Measurements from ENCODE around the gene CIP2A. TPM values are rescaled to one million over a fixed set of nuclear protein-coding genes. Genes with fewer than 3 reads are reported as not detected.

The CIP2A gene
- total RNA-seq, 1 donor from 2014 or later, result 6.9 TPM

- Histone ChIP-seq H3K27me3 (no peaks in the 10 kb centered on the region), H3K9me3 (no peaks in the 10 kb centered on the region), H3K27ac (no peak overlapping the region), H3K36me3 (no peaks in the 10 kb centered on the region), H3K4me3 (no peak overlapping the region), H3K4me1 (no peaks in the 10 kb centered on the region)
- DNase-seq (ENCODE audit: extremely low spot score in 2 of 2), result no peak
- TF ChIP-seq POLR2A (IDR thresholded peaks at IDR 0.05), result no peak
- TF ChIP-seq, protein P1, sequence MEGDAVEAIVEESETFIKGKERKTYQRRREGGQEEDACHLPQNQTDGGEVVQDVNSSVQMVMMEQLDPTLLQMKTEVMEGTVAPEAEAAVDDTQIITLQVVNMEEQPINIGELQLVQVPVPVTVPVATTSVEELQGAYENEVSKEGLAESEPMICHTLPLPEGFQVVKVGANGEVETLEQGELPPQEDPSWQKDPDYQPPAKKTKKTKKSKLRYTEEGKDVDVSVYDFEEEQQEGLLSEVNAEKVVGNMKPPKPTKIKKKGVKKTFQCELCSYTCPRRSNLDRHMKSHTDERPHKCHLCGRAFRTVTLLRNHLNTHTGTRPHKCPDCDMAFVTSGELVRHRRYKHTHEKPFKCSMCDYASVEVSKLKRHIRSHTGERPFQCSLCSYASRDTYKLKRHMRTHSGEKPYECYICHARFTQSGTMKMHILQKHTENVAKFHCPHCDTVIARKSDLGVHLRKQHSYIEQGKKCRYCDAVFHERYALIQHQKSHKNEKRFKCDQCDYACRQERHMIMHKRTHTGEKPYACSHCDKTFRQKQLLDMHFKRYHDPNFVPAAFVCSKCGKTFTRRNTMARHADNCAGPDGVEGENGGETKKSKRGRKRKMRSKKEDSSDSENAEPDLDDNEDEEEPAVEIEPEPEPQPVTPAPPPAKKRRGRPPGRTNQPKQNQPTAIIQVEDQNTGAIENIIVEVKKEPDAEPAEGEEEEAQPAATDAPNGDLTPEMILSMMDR (IDR thresholded peaks at IDR 0.05), result no peak
- TF ChIP-seq POLR2AphosphoS5 (IDR thresholded peaks at IDR 0.05; ENCODE audit: insufficient read depth in 1 of 2, low read depth in 1 of 2), result no peak
- intact Hi-C loops (cut with DNase I), result no loop called here
Measured at GRCh38 chr3:108538083-108538482, 51.2 kb downstream of the CIP2A start.

DNA sequence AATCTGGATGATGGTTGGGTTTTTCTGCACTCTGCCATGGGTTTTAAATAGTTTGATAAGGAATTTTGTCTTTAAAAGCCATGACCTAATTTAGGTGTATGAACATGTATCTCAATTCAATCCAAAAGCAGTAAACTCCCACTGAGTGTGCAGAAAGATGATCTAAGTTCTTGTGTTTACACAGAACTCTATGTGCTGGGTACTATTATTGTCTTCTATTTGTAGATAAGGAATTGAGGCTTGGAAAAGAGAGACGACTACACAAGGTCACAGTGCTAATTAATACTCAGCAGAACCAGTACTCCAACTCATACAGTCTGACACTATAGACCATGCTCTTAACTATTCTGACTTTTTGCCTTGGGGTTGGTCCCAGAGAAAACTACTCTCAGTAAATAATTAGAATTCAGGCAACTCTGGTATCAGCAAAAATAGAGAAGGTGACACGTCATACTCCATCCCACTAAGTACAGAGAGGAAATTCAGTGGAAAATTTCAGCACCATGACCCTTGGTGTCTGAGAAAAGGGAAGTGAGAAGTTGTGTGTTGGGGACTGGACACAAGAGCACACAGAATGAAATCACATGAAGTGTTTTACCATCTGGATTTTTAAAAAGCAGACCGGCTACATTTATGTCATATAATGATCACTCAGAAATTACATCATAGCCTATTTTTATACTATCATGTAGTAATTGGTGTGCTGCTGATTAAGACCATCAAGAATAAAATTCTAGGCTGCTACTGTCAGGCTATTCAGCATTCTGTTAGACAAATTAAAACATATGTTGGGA lies 60.6 kb downstream of the CIP2A start:
- H3K36me3 ChIP-seq, result no peaks in the 10 kb centered on the region
- no peak overlapping the region for H3K4me3 ChIP-seq
- no peak overlapping the region for H3K27ac ChIP-seq
- intact Hi-C loops (cut with DNase I), result no loop called here
- H3K9me3 ChIP-seq, result no peaks in the 10 kb centered on the region
- H3K4me1 ChIP-seq, result no peaks in the 10 kb centered on the region
- TF ChIP-seq POLR2A (IDR thresholded peaks at IDR 0.05) (no peak), POLR2AphosphoS5 (IDR thresholded peaks at IDR 0.05; ENCODE audit: insufficient read depth in 1 of 2, low read depth in 1 of 2) (no peak)
- TF ChIP-seq, protein P1 (IDR thresholded peaks at IDR 0.05), result no peak
- no peaks in the 10 kb centered on the region for H3K27me3 ChIP-seq
- DNase-seq (ENCODE audit: extremely low spot score in 2 of 2), result no peak

- TF ChIP-seq, protein P1 (IDR thresholded peaks at IDR 0.05), result no peak
- no peak for TF ChIP-seq POLR2AphosphoS5 (IDR thresholded peaks at IDR 0.05; ENCODE audit: insufficient read depth in 1 of 2, low read depth in 1 of 2)
- Histone ChIP-seq H3K4me1 (no peaks in the 10 kb centered on the region), H3K27ac (no peak overlapping the region), H3K36me3 (no peaks in the 10 kb centered on the region), H3K4me3 (no peak overlapping the region), H3K27me3 (no peaks in the 10 kb centered on the region), H3K9me3 (no peaks in the 10 kb centered on the region)
- intact Hi-C loops (cut with DNase I), result no loop called here
- no peak for DNase-seq (ENCODE audit: extremely low spot score in 2 of 2)
Measured at GRCh38 chr3:108527817-108528216, 61.4 kb downstream of the CIP2A start.

- no peaks in the 10 kb centered on the region for H3K9me3 ChIP-seq
- no peak overlapping the region for H3K4me3 ChIP-seq
- no peaks in the 10 kb centered on the region for H3K27me3 ChIP-seq
- no peak for TF ChIP-seq POLR2AphosphoS5 (IDR thresholded peaks at IDR 0.05; ENCODE audit: insufficient read depth in 1 of 2, low read depth in 1 of 2)
- TF ChIP-seq POLR2A (IDR thresholded peaks at IDR 0.05), result no peak
- TF ChIP-seq, protein P1 (IDR thresholded peaks at IDR 0.05), result no peak
- no peak overlapping the region for H3K27ac ChIP-seq
- H3K4me1 ChIP-seq, result no peaks in the 10 kb centered on the region
- no peaks in the 10 kb centered on the region for H3K36me3 ChIP-seq
- intact Hi-C loops (cut with DNase I), result no loop called here
- no peak for DNase-seq (ENCODE audit: extremely low spot score in 2 of 2)
Measured at GRCh38 chr3:108527109-108527508, 62.1 kb downstream of the CIP2A start.

GRCh38 chr3:108525971-108526370 lies 63.3 kb downstream of the CIP2A start:
- H3K4me3 ChIP-seq, result no peak overlapping the region
- H3K4me1 ChIP-seq, result no peaks in the 10 kb centered on the region
- H3K9me3 ChIP-seq, result no peaks in the 10 kb centered on the region
- H3K27me3 ChIP-seq, result no peaks in the 10 kb centered on the region
- TF ChIP-seq POLR2AphosphoS5 (IDR thresholded peaks at IDR 0.05; ENCODE audit: insufficient read depth in 1 of 2, low read depth in 1 of 2), result no peak
- TF ChIP-seq, protein P1 (IDR thresholded peaks at IDR 0.05), result no peak
- TF ChIP-seq POLR2A (IDR thresholded peaks at IDR 0.05), result no peak
- H3K36me3 ChIP-seq, result no peaks in the 10 kb centered on the region
- DNase-seq (ENCODE audit: extremely low spot score in 2 of 2), result no peak
- no peak overlapping the region for H3K27ac ChIP-seq
- intact Hi-C loops (cut with DNase I), result no loop called here

Data from vagina (tissue), 2 donors.